ENCODE data around the gene ADAMTSL2.
A peak's percentile ranks its signal among the peaks of the same experiment; 100 is the strongest.

ADAMTSL2 gene

DNA sequence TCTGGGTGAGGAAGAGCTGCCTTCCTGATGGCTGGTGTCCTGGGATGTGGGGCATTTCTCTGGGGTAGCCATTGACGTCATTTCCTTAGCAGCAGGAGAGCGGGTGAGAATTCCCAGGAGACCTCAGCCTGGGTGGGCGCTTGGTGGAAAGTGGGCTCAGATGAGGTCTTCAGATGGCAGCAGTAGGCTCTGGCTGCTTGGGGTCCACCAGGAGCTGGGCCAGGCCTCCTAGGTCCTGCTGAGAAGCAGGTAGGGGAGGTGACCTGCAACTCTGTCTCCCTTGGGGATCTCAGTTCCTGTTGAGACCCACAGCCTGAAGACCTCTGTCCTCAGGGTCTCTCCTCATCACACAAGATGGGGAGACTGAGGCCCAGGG is 43.2 kb downstream of the ADAMTSL2 start:
- H3K79me1 ChIP-seq (ENCODE audit: low read depth, low read length), result no peaks in the 10 kb centered on the region
- DNase-seq (ENCODE audit: low spot score), result no peak
- H3K23ac ChIP-seq (ENCODE audit: low read depth, low read length, poor library complexity), result no peak overlapping the region
- no peak overlapping the region for H2AFZ ChIP-seq (ENCODE audit: low read length)
- no peak overlapping the region for H3K4ac ChIP-seq (ENCODE audit: low read length)
- H3K4me1 ChIP-seq (ENCODE audit: control insufficient read depth in 2 of 2, insufficient read depth in 1 of 2, low read depth in 1 of 2, low read length in 2 of 2), result peaks cover 7 to 24% of the 10 kb centered on the region in 2 donors
- H3K9ac ChIP-seq (ENCODE audit: low read depth, low read length, poor library complexity), result peak overlapping the region; percentile 3
- no peak overlapping the region for H4K8ac ChIP-seq (ENCODE audit: low read depth, low read length)
- no peaks in the 10 kb centered on the region for H3K36me3 ChIP-seq (replicated peaks in 1 of 2; ENCODE audit: control insufficient read depth in 2 of 2, insufficient read depth in 2 of 2, low read length in 2 of 2)
- peak overlapping the region; percentile 44 for H2BK5ac ChIP-seq (ENCODE audit: low read length)
- H3K27me3 ChIP-seq (ENCODE audit: control insufficient read depth in 3 of 3, insufficient read depth in 3 of 3, low read depth in 1 of 3, low read length in 3 of 3), result peaks cover 0 to 15% (median 0%) of the 10 kb centered on the region in 3 experiments
- H2BK12ac ChIP-seq (ENCODE audit: low read length), result no peak overlapping the region
- H3K27ac ChIP-seq (replicated peaks; ENCODE audit: low read length), result no peak overlapping the region
- H3K18ac ChIP-seq (ENCODE audit: low read length), result peak overlapping the region; percentile 83
- peak overlapping the region; percentile 17 for H2AK5ac ChIP-seq (ENCODE audit: low read depth, low read length)
- WGBS, 2 donors (ENCODE audit: extremely low coverage in 2 of 2, insufficient read length in 2 of 2, insufficient replicate concordance in 1 of 2), result no CpG with 5 or more reads among the region's 3 CpGs
- H2BK120ac ChIP-seq (ENCODE audit: low read depth, low read length), result peak overlapping the region; percentile 16
- H3K9me3 ChIP-seq (replicated peaks in 1 of 2; ENCODE audit: control insufficient read depth in 2 of 2, insufficient read depth in 1 of 2, low read depth in 1 of 2, low read length in 2 of 2), result no peaks in the 10 kb centered on the region
- peak overlapping the region; percentile 30 for H2BK15ac ChIP-seq (ENCODE audit: low read length)
- H4K91ac ChIP-seq (ENCODE audit: low read depth, low read length, poor library complexity), result no peak overlapping the region
- H3K4me2 ChIP-seq (ENCODE audit: insufficient read depth, low read length, poor library complexity, severe bottlenecking), result no peak overlapping the region
- H3K4me3 ChIP-seq (ENCODE audit: low read length in 2 of 2), result no peak overlapping the region
- H3K14ac ChIP-seq (ENCODE audit: low read length), result no peak overlapping the region

GRCh38 chr9:133578524-133579441 is 44.3 kb downstream of the ADAMTSL2 start:
- Histone ChIP-seq H3K36me3 (replicated peaks in 1 of 2; ENCODE audit: control insufficient read depth in 2 of 2, insufficient read depth in 2 of 2, low read length in 2 of 2) (no peaks in the 10 kb centered on the region), H2BK15ac (ENCODE audit: low read length) (no peak overlapping the region), H4K91ac (ENCODE audit: low read depth, low read length, poor library complexity) (no peak overlapping the region), H3K4me2 (ENCODE audit: insufficient read depth, low read length, poor library complexity, severe bottlenecking) (no peak overlapping the region), H3K27me3 (ENCODE audit: control insufficient read depth in 3 of 3, insufficient read depth in 3 of 3, low read depth in 1 of 3, low read length in 3 of 3) (peaks cover 0 to 14% (median 0%) of the 10 kb centered on the region in 3 experiments), H3K27ac (replicated peaks; ENCODE audit: low read length) (no peak overlapping the region), H3K79me1 (ENCODE audit: low read depth, low read length) (no peaks in the 10 kb centered on the region), H3K4me1 (ENCODE audit: control insufficient read depth in 2 of 2, insufficient read depth in 1 of 2, low read depth in 1 of 2, low read length in 2 of 2) (peaks cover 7 to 24% of the 10 kb centered on the region in 2 donors), H3K23ac (ENCODE audit: low read depth, low read length, poor library complexity) (no peak overlapping the region), H3K4me3 (ENCODE audit: low read length in 2 of 2) (no peak overlapping the region), H2BK5ac (ENCODE audit: low read length) (peak overlapping the region; percentile 78), H4K8ac (ENCODE audit: low read depth, low read length) (peak overlapping the region; percentile 76), H2AK5ac (ENCODE audit: low read depth, low read length) (peak overlapping the region; percentile 79), H3K4ac (ENCODE audit: low read length) (peak overlapping the region; percentile 68), H3K18ac (ENCODE audit: low read length) (peak overlapping the region; percentile 83), H2BK12ac (ENCODE audit: low read length) (peak overlapping the region; percentile 84), H3K14ac (ENCODE audit: low read length) (peak overlapping the region; percentile 98), H2AFZ (ENCODE audit: low read length) (no peak overlapping the region), H2BK120ac (ENCODE audit: low read depth, low read length) (no peak overlapping the region), H3K9ac (ENCODE audit: low read depth, low read length, poor library complexity) (peak overlapping the region; percentile 16), H3K9me3 (replicated peaks in 1 of 2; ENCODE audit: control insufficient read depth in 2 of 2, insufficient read depth in 1 of 2, low read depth in 1 of 2, low read length in 2 of 2) (no peaks in the 10 kb centered on the region)
- no peak for DNase-seq (ENCODE audit: low spot score)
- WGBS, 2 donors (ENCODE audit: extremely low coverage in 2 of 2, insufficient read length in 2 of 2, insufficient replicate concordance in 1 of 2), result no CpG with 5 or more reads among the region's 41 CpGs

DNA sequence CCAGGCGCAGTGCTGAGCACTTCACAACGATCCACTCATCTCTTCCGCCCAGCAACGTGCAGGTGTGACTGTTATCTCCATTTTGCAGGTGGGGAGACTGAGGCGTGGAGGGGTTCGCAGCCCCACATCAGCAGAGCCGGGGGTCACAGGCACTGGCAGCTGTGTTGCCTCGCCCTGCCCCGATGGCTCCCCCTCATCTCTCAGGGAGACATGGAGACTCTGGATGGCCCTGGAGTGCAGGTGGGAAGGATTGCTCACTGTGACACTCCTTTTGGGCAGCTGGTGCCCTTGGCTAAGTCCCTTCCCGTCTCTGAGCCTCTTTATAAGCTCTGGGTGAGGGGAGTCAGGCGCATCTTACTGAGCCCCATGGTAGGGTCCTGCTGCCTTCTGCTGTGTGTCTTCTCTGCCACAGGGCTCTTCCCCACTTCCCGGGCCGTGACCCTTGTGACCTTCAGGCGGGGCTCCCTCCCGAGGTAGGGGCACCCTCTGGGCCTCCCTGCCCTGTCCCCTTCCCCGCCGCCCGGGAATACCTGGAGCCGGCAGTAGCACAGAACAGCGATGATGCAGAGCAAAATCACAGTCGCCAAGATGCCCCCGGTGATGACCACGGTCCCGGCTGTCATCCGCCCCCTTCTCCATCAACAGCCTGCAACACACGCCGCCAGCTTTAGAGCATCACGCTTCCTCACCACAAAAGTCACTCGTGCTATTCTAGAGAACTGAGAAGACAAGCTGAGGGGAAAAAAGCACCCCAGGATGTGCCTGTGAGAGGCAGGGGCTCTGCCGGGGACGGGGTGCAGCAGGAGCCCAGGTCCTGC is 45.3 kb downstream of the ADAMTSL2 start:
- Histone ChIP-seq H3K9me3 (replicated peaks in 1 of 2; ENCODE audit: control insufficient read depth in 2 of 2, insufficient read depth in 1 of 2, low read depth in 1 of 2, low read length in 2 of 2) (no peaks in the 10 kb centered on the region), H3K4me3 (ENCODE audit: low read length in 2 of 2) (no peak overlapping the region), H4K8ac (ENCODE audit: low read depth, low read length) (no peak overlapping the region), H2AK5ac (ENCODE audit: low read depth, low read length) (peak overlapping the region; percentile 79), H3K79me1 (ENCODE audit: low read depth, low read length) (no peaks in the 10 kb centered on the region), H3K36me3 (replicated peaks in 1 of 2; ENCODE audit: control insufficient read depth in 2 of 2, insufficient read depth in 2 of 2, low read length in 2 of 2) (no peaks in the 10 kb centered on the region), H3K14ac (ENCODE audit: low read length) (peak overlapping the region; percentile 98), H3K23ac (ENCODE audit: low read depth, low read length, poor library complexity) (no peak overlapping the region), H3K4me2 (ENCODE audit: insufficient read depth, low read length, poor library complexity, severe bottlenecking) (no peak overlapping the region), H3K4me1 (ENCODE audit: control insufficient read depth in 2 of 2, insufficient read depth in 1 of 2, low read depth in 1 of 2, low read length in 2 of 2) (peaks cover 10 to 28% of the 10 kb centered on the region in 2 donors), H2BK120ac (ENCODE audit: low read depth, low read length) (no peak overlapping the region), H3K27ac (replicated peaks; ENCODE audit: low read length) (no peak overlapping the region), H3K9ac (ENCODE audit: low read depth, low read length, poor library complexity) (no peak overlapping the region), H3K18ac (ENCODE audit: low read length) (peak overlapping the region; percentile 63), H3K27me3 (ENCODE audit: control insufficient read depth in 3 of 3, insufficient read depth in 3 of 3, low read depth in 1 of 3, low read length in 3 of 3) (peaks cover 0 to 18% (median 0%) of the 10 kb centered on the region in 3 experiments), H2BK12ac (ENCODE audit: low read length) (peak overlapping the region; percentile 64), H3K4ac (ENCODE audit: low read length) (peak overlapping the region; percentile 55), H2BK5ac (ENCODE audit: low read length) (no peak overlapping the region), H4K91ac (ENCODE audit: low read depth, low read length, poor library complexity) (no peak overlapping the region), H2BK15ac (ENCODE audit: low read length) (peak overlapping the region; percentile 5), H2AFZ (ENCODE audit: low read length) (no peak overlapping the region)
- DNase-seq (ENCODE audit: low spot score), result no peak
- no CpG with 5 or more reads among the region's 31 CpGs for WGBS, 2 donors (ENCODE audit: extremely low coverage in 2 of 2, insufficient read length in 2 of 2, insufficient replicate concordance in 1 of 2)

- peaks cover 0 to 23% (median 0%) of the 10 kb centered on the region in 3 experiments for H3K27me3 ChIP-seq (ENCODE audit: control insufficient read depth in 3 of 3, insufficient read depth in 3 of 3, low read depth in 1 of 3, low read length in 3 of 3)
- WGBS, 2 donors (ENCODE audit: extremely low coverage in 2 of 2, insufficient read length in 2 of 2, insufficient replicate concordance in 1 of 2), result no CpG with 5 or more reads among the region's 6 CpGs
- H3K4me1 ChIP-seq (ENCODE audit: control insufficient read depth in 2 of 2, insufficient read depth in 1 of 2, low read depth in 1 of 2, low read length in 2 of 2), result peaks cover 13 to 32% of the 10 kb centered on the region in 2 donors
Observed at GRCh38 chr9:133580419-133580738, 45.9 kb downstream of the ADAMTSL2 start.

More at GRCh38 chr9:133580419-133580738, 45.9 kb downstream of the ADAMTSL2 start:
- no peak overlapping the region for H2BK5ac ChIP-seq (ENCODE audit: low read length)
- no peak overlapping the region for H4K8ac ChIP-seq (ENCODE audit: low read depth, low read length)
- peak overlapping the region; percentile 11 for H3K14ac ChIP-seq (ENCODE audit: low read length)
- H2BK120ac ChIP-seq (ENCODE audit: low read depth, low read length), result no peak overlapping the region
- peak overlapping the region; percentile 36 for H3K18ac ChIP-seq (ENCODE audit: low read length)
- H3K23ac ChIP-seq (ENCODE audit: low read depth, low read length, poor library complexity), result no peak overlapping the region
- H2BK12ac ChIP-seq (ENCODE audit: low read length), result no peak overlapping the region
- no peak overlapping the region for H3K4ac ChIP-seq (ENCODE audit: low read length)
- H2AK5ac ChIP-seq (ENCODE audit: low read depth, low read length), result peak overlapping the region; percentile 79
- H3K36me3 ChIP-seq (replicated peaks in 1 of 2; ENCODE audit: control insufficient read depth in 2 of 2, insufficient read depth in 2 of 2, low read length in 2 of 2), result no peaks in the 10 kb centered on the region
- no peak overlapping the region for H3K4me3 ChIP-seq (ENCODE audit: low read length in 2 of 2)
- no peak overlapping the region for H3K27ac ChIP-seq (replicated peaks; ENCODE audit: low read length)
- no peak overlapping the region for H4K91ac ChIP-seq (ENCODE audit: low read depth, low read length, poor library complexity)
- no peak overlapping the region for H2BK15ac ChIP-seq (ENCODE audit: low read length)
- DNase-seq (ENCODE audit: low spot score), result no peak
- no peak overlapping the region for H2AFZ ChIP-seq (ENCODE audit: low read length)
- H3K9ac ChIP-seq (ENCODE audit: low read depth, low read length, poor library complexity), result no peak overlapping the region
- H3K9me3 ChIP-seq (replicated peaks in 1 of 2; ENCODE audit: control insufficient read depth in 2 of 2, insufficient read depth in 1 of 2, low read depth in 1 of 2, low read length in 2 of 2), result no peaks in the 10 kb centered on the region
- no peak overlapping the region for H3K4me2 ChIP-seq (ENCODE audit: insufficient read depth, low read length, poor library complexity, severe bottlenecking)
- no peaks in the 10 kb centered on the region for H3K79me1 ChIP-seq (ENCODE audit: low read depth, low read length)
